Hepatocyte (in vitro differentiated cells): ENCODE measurements around the gene ANXA2.
"Not testable (repeated sequence)": the region's sequence is repeated elsewhere in the genome, so short reads cannot be mapped to it uniquely, and the experiment has no call there.

Experiments
- CTCF ChIP-seq: fragments of 200-600 bp; sonication (generic); IDR thresholded peaks from 2 replicates; pipeline ENCODE4 v1.5.1; 2016; ENCODE audit warnings: antibody characterized with exemption, mild to moderate bottlenecking; ENCODE audit not compliant: poor library complexity
- EZH2 ChIP-seq: fragments of 200-600 bp; sonication (generic); IDR thresholded peaks from 2 replicates; pipeline ENCODE4 v1.6.1; 2016; ENCODE audit warnings: antibody characterized with exemption, mild to moderate bottlenecking, borderline replicate concordance
- EZH2phosphoT487 ChIP-seq: fragments of 200-600 bp; sonication (generic); IDR thresholded peaks from one replicate; pipeline ENCODE4 v1.6.1; 2018; ENCODE audit warnings: antibody characterized with exemption, mild to moderate bottlenecking, low read depth, moderate library complexity; ENCODE audit not compliant: unreplicated experiment, severe bottlenecking

GRCh38 chr15:60412807-60413206 lies 15.0 kb upstream of the ANXA2 start:
- not testable (repeated sequence) for TF ChIP-seq CTCF, EZH2, EZH2phosphoT487
